HCT116 (cell line): ENCODE results near the gene IGSF6. TPM values are rescaled to one million over a fixed set of nuclear protein-coding genes. Genes with fewer than 3 reads are reported as not detected.

Experiments
- ATAC-seq: fragments of 200-7000 bp; cut with Tn5 transposase; 2 replicates; pipeline ENCODE4 v1.9.1; 2020; ENCODE audit warnings: mild to moderate bottlenecking, moderate library complexity
- BruUV-seq: library from RNA; stranded (reverse); fragments of 400-500 nt; replicated peaks from 2 replicates; lab custom pipeline; 2021; lab: Mats Ljungman, UMichigan
- CTCF ChIA-PET: fragments of 300-600 bp; sonication (Branson Sonifier 250); formaldehyde crosslinking; loops from one replicate; lab custom pipeline; 2021; ENCODE audit warnings: antibody characterized with exemption; lab: Charles Lee
- POLR2A ChIA-PET: fragments of 300-600, 350-600 bp; sonication (Branson Sonifier 250); formaldehyde crosslinking; loops from one replicate; lab custom pipeline; 2021; ENCODE audit warnings: antibody characterized with exemption; lab: Charles Lee
- RAD21 ChIA-PET, 2 experiments: fragments of 300-600 bp; sonication (Branson Sonifier 250); formaldehyde crosslinking; loops; one replicate each; lab custom pipeline; 2023; ENCODE audit warnings: low total read pairs in 2 of 2; ENCODE audit not compliant: uncharacterized antibody in 2 of 2, unreplicated experiment in 2 of 2, low non-redundant PET in 1 of 2; lab: Charles Lee
- DNase-seq: peaks from one replicate; pipeline ENCODE4 v3.0.0-alpha.2; 2010; ENCODE audit warnings: low read depth, low spot score
- H2AFZ ChIP-seq: fragments of 200-600 bp; shearing (Covaris generic), sonication (generic); 2 replicates; pipeline ENCODE4 v1.6.1; 2017; ENCODE audit warnings: low read depth, mixed run types, mixed read lengths, antibody characterized with exemption, low read length; ENCODE audit not compliant: poor library complexity, severe bottlenecking
- H3K27ac ChIP-seq: 2 replicates; pipeline ENCODE4 v1.5.1; 2012; ENCODE audit warnings: low read depth, low read length
- H3K27me3 ChIP-seq: fragments of 200-600 bp; sonication (generic); 2 replicates; pipeline ENCODE4 v1.6.1; 2016; ENCODE audit warnings: mixed run types, low read length, mixed read lengths; ENCODE audit not compliant: insufficient read depth
- H3K36me3 ChIP-seq, 2 experiments: fragments of 200-500 bp in 1 of 2; fragments of 200-600 bp in 1 of 2; sonication (Bioruptor generic) in 1 of 2; sonication (generic) in 1 of 2; 2 replicates each; pipeline versions ENCODE4 v1.5.1 to v1.6.1; 2014 to 2016; ENCODE audit warnings: low read length in 2 of 2, inconsistent platforms in 1 of 2, mixed read lengths in 1 of 2, mixed run types in 1 of 2; ENCODE audit not compliant: insufficient read depth in 2 of 2, control insufficient read depth in 1 of 2
- H3K4me1 ChIP-seq, 2 experiments: fragments of 200-600 bp in 1 of 2; sonication (generic) in 1 of 2; 2 replicates each; pipeline versions ENCODE4 v1.5.1 to v1.6.1; 2012 to 2017; ENCODE audit warnings: low read length in 2 of 2, inconsistent platforms in 1 of 2, mild to moderate bottlenecking in 1 of 2, mixed read lengths in 1 of 2, mixed run types in 1 of 2, moderate library complexity in 1 of 2; ENCODE audit not compliant: insufficient read depth in 2 of 2, control insufficient read depth in 1 of 2
- H3K4me2 ChIP-seq: fragments of 200-600 bp; sonication (generic); 2 replicates; pipeline ENCODE4 v1.6.1; 2017; ENCODE audit warnings: mixed run types, low read length, mixed read lengths
- H3K4me3 ChIP-seq, 2 experiments: fragments of 200-600 bp in 1 of 2; sonication (generic) in 1 of 2; replicated peaks in 1 of 2; 2 replicates each; pipeline ENCODE4 v1.5.1; 2011 to 2016; ENCODE audit warnings: low read length in 2 of 2, control low read depth in 1 of 2, low read depth in 1 of 2, mild to moderate bottlenecking in 1 of 2, mixed read lengths in 1 of 2, mixed run types in 1 of 2
- H3K79me2 ChIP-seq: fragments of 200-600 bp; sonication (generic); 2 replicates; pipeline ENCODE4 v1.6.1; 2017; ENCODE audit warnings: mild to moderate bottlenecking, mixed run types, low read length, moderate library complexity, mixed read lengths; ENCODE audit not compliant: insufficient read depth
- H3K9ac ChIP-seq: fragments of 200-600 bp; sonication (generic); 2 replicates; pipeline ENCODE4 v1.6.1; 2016; ENCODE audit warnings: low read length, mixed read lengths
- H3K9me2 ChIP-seq: fragments of 200-600 bp; sonication (generic), shearing (Covaris generic); 2 replicates; pipeline ENCODE4 v1.6.1; 2017; ENCODE audit warnings: mixed run types, mild to moderate bottlenecking, moderate library complexity; ENCODE audit not compliant: insufficient read depth
- H3K9me3 ChIP-seq, 2 experiments: fragments of 200-500 bp in 1 of 2; fragments of 200-600 bp in 1 of 2; sonication (Bioruptor generic) in 1 of 2; sonication (generic) in 1 of 2; 2 replicates each; pipeline ENCODE4 v1.6.1; 2014 to 2017; ENCODE audit warnings: low read length in 2 of 2, mixed read lengths in 2 of 2, inconsistent platforms in 1 of 2, low read depth in 1 of 2, mild to moderate bottlenecking in 1 of 2, mixed run types in 1 of 2, moderate library complexity in 1 of 2; ENCODE audit not compliant: control insufficient read depth in 1 of 2, insufficient read depth in 1 of 2
- H4K20me1 ChIP-seq: fragments of 200-600 bp; sonication (generic), shearing (Covaris generic); 2 replicates; pipeline ENCODE4 v1.6.1; 2017; ENCODE audit warnings: mixed run types, mild to moderate bottlenecking, moderate library complexity; ENCODE audit not compliant: insufficient read depth
- CBX3 ChIP-seq: IDR thresholded peaks from 2 replicates; pipeline ENCODE4 v1.6.1; 2012; ENCODE audit warnings: low read depth
- CEBPB ChIP-seq: IDR thresholded peaks from 2 replicates; pipeline ENCODE4 v1.6.1; 2012; ENCODE audit warnings: low read depth
- POLR2A ChIP-seq: IDR thresholded peaks from 2 replicates; pipeline ENCODE4 v1.7.0; 2011; ENCODE audit warnings: borderline replicate concordance; ENCODE audit not compliant: insufficient read depth, insufficient read length; ENCODE audit errors: extremely low read depth
- POLR2AphosphoS5 ChIP-seq: IDR thresholded peaks from 2 replicates; pipeline ENCODE4 v1.6.1; 2011; ENCODE audit warnings: mild to moderate bottlenecking, low read depth, low read length, moderate library complexity
- SRF ChIP-seq: IDR thresholded peaks from 2 replicates; pipeline ENCODE4 v1.6.1; 2012; ENCODE audit warnings: low read depth
- ZFX ChIP-seq: fragments of 450-650 bp; IDR thresholded peaks from 2 replicates; pipeline ENCODE4 v1.6.1; 2017
- ZNF274 ChIP-seq: fragments of 200-500 bp; sonication (Bioruptor generic); IDR thresholded peaks from 2 replicates; pipeline ENCODE4 v1.6.1; 2014; ENCODE audit warnings: mild to moderate bottlenecking, low read depth, low read length, inconsistent platforms
- intact Hi-C: fragments of 100-400 bp; cut with micrococcal nuclease; formaldehyde crosslinking; loops from 2 replicates; pipeline ENCODE4 v1.10.0; 2022
- total RNA-seq: library from RNA; stranded (reverse); gene quantifications from one replicate; pipeline ENCODE4 v1.2.1, GENCODE V29; 2021; ENCODE audit not compliant: unreplicated experiment
- TF ChIP-seq, protein P1 (sequence below): IDR thresholded peaks from 2 replicates; pipeline ENCODE4 v1.6.1; 2012
- TF ChIP-seq, protein P2 (sequence below): IDR thresholded peaks from 2 replicates; pipeline ENCODE4 v1.6.1; 2012; ENCODE audit warnings: low read depth

IGSF6 gene
- total RNA-seq, 1 experiment from 2014 or later, result not detected

DNA sequence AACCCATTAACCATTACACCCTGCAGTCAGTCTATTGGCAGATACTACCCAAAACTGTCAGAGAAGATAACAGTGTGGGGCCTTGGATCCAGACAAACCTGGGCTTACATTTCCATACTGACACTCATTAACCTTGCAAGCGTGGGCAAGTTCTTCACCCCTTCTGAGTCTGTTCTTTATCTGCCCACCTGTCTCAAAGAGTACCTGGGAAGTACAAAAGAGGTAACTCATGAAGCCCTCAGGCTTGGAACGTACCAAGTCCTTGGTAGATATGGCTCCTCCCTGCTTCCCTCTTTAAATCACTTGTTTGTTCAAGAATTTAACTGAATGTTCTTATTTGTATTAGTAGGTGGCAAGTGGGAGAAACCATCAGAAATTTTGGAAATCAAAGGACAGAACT is 2.5 kb upstream of the IGSF6 start:
- H3K9me2 ChIP-seq, result no peaks in the 10 kb centered on the region
- intact Hi-C loops, result loop anchor here (10.0 kb wide), 2 partner anchors 150 to 530 kb away; no protein-coding TSS in a partner anchor
- H3K4me3 ChIP-seq, result no peak overlapping the region
- no peak overlapping the region for H3K4me2 ChIP-seq
- no peaks in the 10 kb centered on the region for H3K36me3 ChIP-seq
- no peak overlapping the region for H3K9ac ChIP-seq
- H3K79me2 ChIP-seq, result no peaks in the 10 kb centered on the region
- H3K9me3 ChIP-seq, result no peaks in the 10 kb centered on the region
- ChIA-PET CTCF (no interaction called here), RAD21 (no interaction called here), POLR2A (no interaction called here)
- no TSS peak for BruUV-seq
- no peak for TF ChIP-seq POLR2A
- TF ChIP-seq CBX3, result no peak
- no peak for TF ChIP-seq ZFX
- no peak for TF ChIP-seq SRF
- no peak for TF ChIP-seq ZNF274
- TF ChIP-seq POLR2AphosphoS5, result no peak
- ATAC-seq, result no peak
- H3K27ac ChIP-seq, result no peak overlapping the region
- no peaks in the 10 kb centered on the region for H4K20me1 ChIP-seq
- H2AFZ ChIP-seq, result no peak overlapping the region
- no peaks in the 10 kb centered on the region for H3K27me3 ChIP-seq
- no peak for DNase-seq
- H3K4me1 ChIP-seq, result no peaks in the 10 kb centered on the region

DNA sequence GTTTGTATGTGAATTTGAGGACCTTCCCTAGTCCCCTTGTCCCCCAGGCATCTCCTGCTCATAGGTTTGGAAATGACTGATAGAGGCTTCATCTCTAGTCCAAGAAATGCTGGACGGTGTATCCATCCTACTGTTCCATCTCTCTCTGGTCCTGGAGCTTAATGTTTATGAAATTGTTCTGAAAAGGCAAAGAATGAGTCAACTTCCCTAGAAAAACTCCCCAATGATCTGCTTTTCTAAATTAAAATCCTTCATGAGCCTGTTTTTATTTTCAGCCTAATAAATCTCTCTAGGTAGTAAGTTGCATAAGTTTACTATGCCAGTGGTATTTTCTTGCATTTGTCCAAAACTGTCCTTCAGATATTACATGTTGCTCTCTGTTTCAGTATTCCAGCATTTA is 2.1 kb upstream of the IGSF6 start:
- no peaks in the 10 kb centered on the region for H3K4me1 ChIP-seq
- H3K4me2 ChIP-seq, result no peak overlapping the region
- no peaks in the 10 kb centered on the region for H4K20me1 ChIP-seq
- no peak overlapping the region for H2AFZ ChIP-seq
- H3K9me2 ChIP-seq, result no peaks in the 10 kb centered on the region
- H3K36me3 ChIP-seq, result no peaks in the 10 kb centered on the region
- H3K9me3 ChIP-seq, result no peaks in the 10 kb centered on the region
- CTCF ChIA-PET, result no interaction called here
- H3K4me3 ChIP-seq, result no peak overlapping the region
- RAD21 ChIA-PET, result no interaction called here
- POLR2A ChIA-PET, result no interaction called here
- no peak for TF ChIP-seq CEBPB
- TF ChIP-seq POLR2AphosphoS5, result no peak
- TF ChIP-seq, protein P1, sequence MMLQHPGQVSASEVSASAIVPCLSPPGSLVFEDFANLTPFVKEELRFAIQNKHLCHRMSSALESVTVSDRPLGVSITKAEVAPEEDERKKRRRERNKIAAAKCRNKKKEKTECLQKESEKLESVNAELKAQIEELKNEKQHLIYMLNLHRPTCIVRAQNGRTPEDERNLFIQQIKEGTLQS, result no peak
- TF ChIP-seq CBX3, result no peak
- TF ChIP-seq, protein P2, sequence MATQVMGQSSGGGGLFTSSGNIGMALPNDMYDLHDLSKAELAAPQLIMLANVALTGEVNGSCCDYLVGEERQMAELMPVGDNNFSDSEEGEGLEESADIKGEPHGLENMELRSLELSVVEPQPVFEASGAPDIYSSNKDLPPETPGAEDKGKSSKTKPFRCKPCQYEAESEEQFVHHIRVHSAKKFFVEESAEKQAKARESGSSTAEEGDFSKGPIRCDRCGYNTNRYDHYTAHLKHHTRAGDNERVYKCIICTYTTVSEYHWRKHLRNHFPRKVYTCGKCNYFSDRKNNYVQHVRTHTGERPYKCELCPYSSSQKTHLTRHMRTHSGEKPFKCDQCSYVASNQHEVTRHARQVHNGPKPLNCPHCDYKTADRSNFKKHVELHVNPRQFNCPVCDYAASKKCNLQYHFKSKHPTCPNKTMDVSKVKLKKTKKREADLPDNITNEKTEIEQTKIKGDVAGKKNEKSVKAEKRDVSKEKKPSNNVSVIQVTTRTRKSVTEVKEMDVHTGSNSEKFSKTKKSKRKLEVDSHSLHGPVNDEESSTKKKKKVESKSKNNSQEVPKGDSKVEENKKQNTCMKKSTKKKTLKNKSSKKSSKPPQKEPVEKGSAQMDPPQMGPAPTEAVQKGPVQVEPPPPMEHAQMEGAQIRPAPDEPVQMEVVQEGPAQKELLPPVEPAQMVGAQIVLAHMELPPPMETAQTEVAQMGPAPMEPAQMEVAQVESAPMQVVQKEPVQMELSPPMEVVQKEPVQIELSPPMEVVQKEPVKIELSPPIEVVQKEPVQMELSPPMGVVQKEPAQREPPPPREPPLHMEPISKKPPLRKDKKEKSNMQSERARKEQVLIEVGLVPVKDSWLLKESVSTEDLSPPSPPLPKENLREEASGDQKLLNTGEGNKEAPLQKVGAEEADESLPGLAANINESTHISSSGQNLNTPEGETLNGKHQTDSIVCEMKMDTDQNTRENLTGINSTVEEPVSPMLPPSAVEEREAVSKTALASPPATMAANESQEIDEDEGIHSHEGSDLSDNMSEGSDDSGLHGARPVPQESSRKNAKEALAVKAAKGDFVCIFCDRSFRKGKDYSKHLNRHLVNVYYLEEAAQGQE, result no peak
- H3K27me3 ChIP-seq, result no peaks in the 10 kb centered on the region
- H3K27ac ChIP-seq, result no peak overlapping the region
- ATAC-seq, result no peak
- intact Hi-C loops, result loop anchor here (10.0 kb wide), 2 partner anchors 150 to 530 kb away; no protein-coding TSS in a partner anchor
- no peak overlapping the region for H3K9ac ChIP-seq
- no TSS peak for BruUV-seq
- DNase-seq, result no peak
- no peaks in the 10 kb centered on the region for H3K79me2 ChIP-seq
